ENCODE data around the gene OAT.

Gene OAT

DNA sequence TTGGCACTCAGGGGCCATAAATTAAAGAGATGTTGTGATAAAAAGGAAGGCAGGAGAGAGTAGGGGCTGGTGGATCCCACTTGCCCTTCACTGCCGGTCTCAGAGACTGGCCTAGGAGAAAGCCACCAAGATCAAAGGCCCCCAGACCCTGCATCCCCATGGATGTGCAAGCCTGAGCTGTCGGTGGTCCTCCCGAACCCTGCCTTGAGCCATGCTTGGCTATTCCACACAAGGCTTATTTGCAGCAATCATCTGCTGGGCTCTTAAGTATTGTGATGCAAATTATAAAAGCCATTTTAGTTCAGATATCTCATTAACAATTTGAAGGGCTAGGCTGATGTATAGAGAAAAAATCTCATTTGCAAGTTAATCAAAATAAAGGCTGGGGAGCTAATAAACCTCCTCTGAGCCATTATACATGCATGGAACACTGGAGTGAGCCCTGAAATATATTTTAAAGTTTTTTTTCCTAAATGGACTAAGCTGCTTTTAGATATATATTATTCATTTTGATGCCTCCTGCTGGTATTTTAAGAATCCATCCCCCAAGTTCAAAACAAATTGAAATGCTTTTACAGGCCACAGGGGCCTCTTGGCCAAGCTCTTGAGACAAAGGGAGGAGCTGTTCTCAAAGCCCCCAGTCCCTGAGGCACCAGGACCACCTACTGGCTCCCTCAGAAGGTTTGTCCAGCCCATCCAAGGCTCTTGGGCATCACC lies 28.1 kb downstream of the OAT start:
- TF ChIP-seq, protein P1, sequence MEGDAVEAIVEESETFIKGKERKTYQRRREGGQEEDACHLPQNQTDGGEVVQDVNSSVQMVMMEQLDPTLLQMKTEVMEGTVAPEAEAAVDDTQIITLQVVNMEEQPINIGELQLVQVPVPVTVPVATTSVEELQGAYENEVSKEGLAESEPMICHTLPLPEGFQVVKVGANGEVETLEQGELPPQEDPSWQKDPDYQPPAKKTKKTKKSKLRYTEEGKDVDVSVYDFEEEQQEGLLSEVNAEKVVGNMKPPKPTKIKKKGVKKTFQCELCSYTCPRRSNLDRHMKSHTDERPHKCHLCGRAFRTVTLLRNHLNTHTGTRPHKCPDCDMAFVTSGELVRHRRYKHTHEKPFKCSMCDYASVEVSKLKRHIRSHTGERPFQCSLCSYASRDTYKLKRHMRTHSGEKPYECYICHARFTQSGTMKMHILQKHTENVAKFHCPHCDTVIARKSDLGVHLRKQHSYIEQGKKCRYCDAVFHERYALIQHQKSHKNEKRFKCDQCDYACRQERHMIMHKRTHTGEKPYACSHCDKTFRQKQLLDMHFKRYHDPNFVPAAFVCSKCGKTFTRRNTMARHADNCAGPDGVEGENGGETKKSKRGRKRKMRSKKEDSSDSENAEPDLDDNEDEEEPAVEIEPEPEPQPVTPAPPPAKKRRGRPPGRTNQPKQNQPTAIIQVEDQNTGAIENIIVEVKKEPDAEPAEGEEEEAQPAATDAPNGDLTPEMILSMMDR (IDR thresholded peaks at IDR 0.05; ENCODE audit: low read depth, low read length, missing control alignments) = no peak
- no peaks in the 10 kb centered on the region for H3K36me3 ChIP-seq (replicated peaks)
- DNase-seq = no peak
- H3K27me3 ChIP-seq (replicated peaks) = no peaks in the 10 kb centered on the region
- no peak overlapping the region for H3K4me3 ChIP-seq (ENCODE audit: low read depth, low read length)
- no peak overlapping the region for H3K27ac ChIP-seq
- in situ Hi-C loops (cut with HindIII; ENCODE audit: low pct_ligation_motif_present, low sequenced_read_pairs) = loop anchor here (25.0 kb wide), 1 partner anchor 403 kb away; no protein-coding TSS in a partner anchor

DNA sequence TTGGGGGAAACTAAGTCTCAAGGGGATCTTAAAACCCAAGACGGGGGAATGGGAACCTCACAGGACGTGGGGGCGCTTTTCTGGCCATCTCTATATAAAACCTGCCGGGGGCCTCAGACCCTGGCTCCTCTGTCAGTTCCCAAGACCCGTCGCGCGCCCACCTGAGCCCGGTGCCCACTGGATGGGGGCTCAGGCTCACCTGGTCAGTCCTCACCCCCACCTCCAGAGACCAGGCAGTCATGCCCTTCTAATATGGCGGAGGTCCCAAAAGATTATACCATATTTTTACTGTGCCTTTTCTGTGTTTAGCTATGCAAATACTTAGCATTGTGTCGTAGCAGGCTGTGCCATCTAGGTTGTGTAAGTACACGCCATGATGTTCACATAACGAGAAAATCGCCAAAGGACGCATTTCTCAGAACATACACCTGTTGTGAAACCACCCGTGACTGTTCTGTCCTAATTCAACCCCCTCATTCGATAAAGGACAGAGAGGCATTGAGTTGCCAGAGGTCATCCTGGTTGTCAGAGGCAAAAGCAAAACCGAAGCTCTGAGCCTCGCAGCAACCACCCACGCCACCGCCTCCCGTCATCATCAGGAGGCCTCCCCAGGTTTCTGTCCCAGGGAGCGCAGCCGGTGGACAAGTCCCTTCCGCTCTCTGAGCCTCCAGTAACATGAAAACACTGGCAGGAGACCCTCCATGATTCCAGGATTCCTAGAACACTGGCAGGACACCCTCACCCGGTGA lies 28.9 kb downstream of the OAT start:
- Histone ChIP-seq H3K36me3 (replicated peaks) (no peaks in the 10 kb centered on the region), H3K4me3 (ENCODE audit: low read depth, low read length) (no peak overlapping the region), H3K27ac (no peak overlapping the region), H3K27me3 (replicated peaks) (no peaks in the 10 kb centered on the region)
- in situ Hi-C loops (cut with HindIII; ENCODE audit: low pct_ligation_motif_present, low sequenced_read_pairs) = loop anchor here (25.0 kb wide), 1 partner anchor 402 kb away; no protein-coding TSS in a partner anchor
- no peak for DNase-seq
- TF ChIP-seq, protein P1 (IDR thresholded peaks at IDR 0.05; ENCODE audit: low read depth, low read length, missing control alignments) = no peak

DNA sequence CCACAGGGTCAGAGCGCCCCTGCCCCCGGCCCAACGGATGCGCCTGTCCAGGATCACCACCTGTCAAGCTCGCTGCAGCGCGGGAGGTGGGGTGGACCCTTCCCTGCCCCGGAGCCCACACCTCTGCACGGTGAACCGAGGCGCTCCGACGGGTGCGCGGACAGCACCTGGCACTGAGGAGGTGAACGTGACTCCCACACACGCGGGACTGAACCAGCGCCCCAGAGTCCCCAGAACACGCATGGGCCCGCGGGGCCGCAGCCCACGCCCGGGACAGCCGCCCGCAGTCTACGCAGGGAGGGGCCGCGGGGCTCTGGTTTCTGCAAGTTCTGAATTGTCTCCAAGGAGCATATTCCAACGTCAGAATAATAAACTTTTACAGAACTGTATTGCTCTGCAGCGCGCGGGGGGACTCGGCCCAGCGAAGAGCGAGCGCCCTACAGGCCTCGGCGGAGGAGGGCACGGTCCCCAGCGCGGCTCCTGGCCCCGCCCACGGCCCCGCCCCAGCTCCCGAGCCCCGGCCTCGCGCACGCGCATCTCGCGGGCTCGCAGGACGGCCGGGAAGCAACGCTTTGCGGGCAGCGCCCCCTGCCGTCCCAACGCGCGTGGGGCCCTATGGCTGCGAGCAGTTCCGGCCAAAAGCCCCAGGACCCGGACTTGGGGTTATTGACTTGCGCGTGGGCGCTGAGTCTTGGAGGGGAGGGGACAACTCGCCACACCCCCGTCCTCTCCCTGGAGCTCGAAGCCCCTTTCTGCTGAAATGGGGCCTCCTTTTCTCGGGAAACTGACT lies 29.7 kb downstream of the OAT start:
- H3K27me3 ChIP-seq (replicated peaks) = no peaks in the 10 kb centered on the region
- in situ Hi-C loops (cut with HindIII; ENCODE audit: low pct_ligation_motif_present, low sequenced_read_pairs) = loop anchor here (25.0 kb wide), 1 partner anchor 402 kb away; no protein-coding TSS in a partner anchor
- peak overlapping the region; percentile 45 for H3K4me3 ChIP-seq (ENCODE audit: low read depth, low read length)
- DNase-seq = peak; percentile 61
- H3K36me3 ChIP-seq (replicated peaks) = no peaks in the 10 kb centered on the region
- TF ChIP-seq, protein P1 (IDR thresholded peaks at IDR 0.05; ENCODE audit: low read depth, low read length, missing control alignments) = peak; percentile 82
- no peak overlapping the region for H3K27ac ChIP-seq

DNA sequence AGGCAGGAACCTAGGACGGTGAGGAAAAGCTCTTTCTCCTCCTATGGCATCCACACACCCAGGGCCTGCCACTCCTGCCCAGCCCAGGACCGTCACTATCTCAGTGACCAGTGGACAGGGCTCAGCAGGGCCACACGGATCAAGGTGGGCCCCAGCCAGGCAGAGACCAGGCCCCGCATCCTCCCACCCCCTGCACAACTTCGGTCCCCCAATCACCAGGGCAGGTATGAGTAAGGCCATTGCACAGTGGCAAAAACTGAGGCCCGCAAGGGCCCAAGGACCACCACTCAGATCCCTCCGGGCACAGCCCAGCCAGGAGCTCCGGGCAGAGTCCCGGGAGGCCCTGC lies 30.3 kb downstream of the OAT start:
- in situ Hi-C loops (cut with HindIII; ENCODE audit: low pct_ligation_motif_present, low sequenced_read_pairs) = loop anchor here (25.0 kb wide), 1 partner anchor 401 kb away; no protein-coding TSS in a partner anchor
- no peak overlapping the region for H3K27ac ChIP-seq
- no peak for DNase-seq
- no peaks in the 10 kb centered on the region for H3K36me3 ChIP-seq (replicated peaks)
- TF ChIP-seq, protein P1 (IDR thresholded peaks at IDR 0.05; ENCODE audit: low read depth, low read length, missing control alignments) = no peak
- peak overlapping the region; percentile 45 for H3K4me3 ChIP-seq (ENCODE audit: low read depth, low read length)
- no peaks in the 10 kb centered on the region for H3K27me3 ChIP-seq (replicated peaks)

DNA sequence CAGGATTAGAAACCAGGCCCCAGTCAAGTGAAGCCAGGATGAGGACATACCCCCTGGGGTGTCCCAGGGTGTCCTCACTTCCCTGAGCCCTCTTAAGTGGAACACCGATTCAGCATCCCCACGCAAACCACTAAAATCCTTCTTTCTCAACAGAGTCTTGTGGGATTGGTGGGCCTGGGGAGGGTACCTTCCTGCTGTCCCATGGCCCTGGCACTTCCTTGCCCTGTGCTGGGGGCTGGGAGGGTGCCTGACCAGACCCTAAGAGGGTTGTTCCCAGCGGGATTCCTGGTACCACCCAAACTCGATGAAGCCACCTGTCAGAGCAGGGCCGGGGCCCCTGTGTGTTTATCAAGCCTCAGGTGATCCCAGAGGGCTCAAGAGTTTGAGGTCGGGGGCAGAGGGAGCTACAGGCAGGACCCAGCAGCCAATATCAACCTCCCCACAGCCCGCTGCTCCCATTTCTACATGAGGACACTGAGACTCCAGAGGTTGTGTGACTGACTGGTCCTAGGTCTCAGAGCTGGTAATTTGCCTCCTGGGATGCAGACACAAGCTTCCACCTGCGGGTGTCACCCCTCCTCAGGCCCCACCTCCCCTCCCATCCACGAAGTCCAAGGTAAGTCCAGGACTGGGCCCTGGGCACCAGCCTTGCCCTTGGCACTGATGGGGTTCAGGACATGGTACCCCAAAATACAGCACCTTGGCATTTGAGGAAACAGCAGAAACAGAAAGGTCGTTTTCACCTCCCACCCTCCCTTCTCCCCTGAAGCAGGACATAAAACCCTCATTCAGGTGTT lies 31.4 kb downstream of the OAT start:
- no peaks in the 10 kb centered on the region for H3K27me3 ChIP-seq (replicated peaks)
- no peaks in the 10 kb centered on the region for H3K36me3 ChIP-seq (replicated peaks)
- TF ChIP-seq, protein P1 (IDR thresholded peaks at IDR 0.05; ENCODE audit: low read depth, low read length, missing control alignments) = peak; percentile 36
- DNase-seq = no peak
- no peak overlapping the region for H3K27ac ChIP-seq
- in situ Hi-C loops (cut with HindIII; ENCODE audit: low pct_ligation_motif_present, low sequenced_read_pairs) = loop anchor here (25.0 kb wide), 1 partner anchor 400 kb away; no protein-coding TSS in a partner anchor
- no peak overlapping the region for H3K4me3 ChIP-seq (ENCODE audit: low read depth, low read length)

All from brain microvascular endothelial cell (primary cell).